GM06990 (cell line): ENCODE results near the gene ZXDB.
"Not testable (repeated sequence)": the region's sequence is repeated elsewhere in the genome, so short reads cannot be mapped to it uniquely, and the experiment has no call there.

Source experiments
- DNase-seq: peaks from one replicate; pipeline ENCODE4 v3.0.0-alpha.2; 2011; ENCODE audit not compliant: insufficient read length; ENCODE audit errors: extremely low read depth
- H3K27me3 ChIP-seq: replicated peaks from 2 replicates; pipeline ENCODE4 v1.6.0; 2011; ENCODE audit warnings: low read length; ENCODE audit not compliant: control insufficient read depth, insufficient read depth
- H3K36me3 ChIP-seq: 2 replicates; pipeline ENCODE4 v1.5.1; 2011; ENCODE audit warnings: low read length; ENCODE audit not compliant: control insufficient read depth, insufficient read depth
- H3K4me3 ChIP-seq: replicated peaks from 2 replicates; pipeline ENCODE4 v1.5.1; 2011; ENCODE audit warnings: low read depth, mild to moderate bottlenecking, control low read depth, low read length
- TF ChIP-seq, protein P1 (sequence below): IDR thresholded peaks from 2 replicates; pipeline ENCODE4 v1.5.1; 2011; ENCODE audit warnings: low read length, control low read depth, mild to moderate bottlenecking, inconsistent platforms; ENCODE audit not compliant: insufficient read depth, poor library complexity, severe bottlenecking

The ZXDB gene

DNA sequence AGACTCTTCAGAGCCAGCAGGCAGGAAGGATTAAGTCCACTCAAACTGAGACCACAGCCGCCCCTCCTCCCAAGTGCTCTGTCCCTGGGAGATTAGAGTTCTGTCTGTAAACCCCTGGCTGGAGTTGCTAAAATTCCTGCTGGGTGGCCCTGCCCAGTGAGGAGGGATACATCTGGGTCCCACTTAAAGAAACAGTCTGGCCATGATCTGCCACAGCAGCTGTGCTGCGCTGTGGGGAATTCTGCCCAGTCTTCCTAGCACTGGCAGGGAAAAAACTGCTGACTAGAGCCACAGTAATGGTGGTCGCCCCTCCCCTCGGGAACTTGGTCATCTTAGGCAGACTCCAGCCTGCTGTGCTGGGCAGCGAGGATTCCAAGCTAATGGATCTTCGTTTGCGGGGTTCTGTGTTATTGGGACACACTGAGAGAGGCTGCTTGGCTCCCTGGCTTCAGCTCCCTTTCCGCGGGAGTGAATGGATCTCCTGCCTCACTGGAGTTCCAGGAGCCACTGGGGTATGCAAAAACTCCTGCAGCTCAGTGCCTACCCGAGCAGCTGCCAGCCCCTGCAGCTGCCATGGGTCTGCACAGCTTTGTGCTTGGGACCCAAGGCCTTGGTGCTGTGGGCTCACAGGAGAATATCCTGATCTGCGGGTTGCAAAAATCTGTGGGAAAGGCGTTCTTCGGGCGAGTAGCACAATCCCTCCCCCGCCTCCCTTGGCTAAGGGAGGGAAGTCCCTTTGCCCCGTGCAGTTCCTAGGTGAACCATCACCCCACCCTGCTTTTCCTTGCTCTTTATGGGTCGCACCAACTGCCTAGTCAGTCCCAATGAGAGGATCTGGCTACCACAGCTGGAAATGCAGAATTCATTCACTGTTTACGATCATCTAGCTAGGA, 15.7 kb downstream of the ZXDB start:
- no peaks in the 10 kb centered on the region for H3K36me3 ChIP-seq
- TF ChIP-seq, protein P1, sequence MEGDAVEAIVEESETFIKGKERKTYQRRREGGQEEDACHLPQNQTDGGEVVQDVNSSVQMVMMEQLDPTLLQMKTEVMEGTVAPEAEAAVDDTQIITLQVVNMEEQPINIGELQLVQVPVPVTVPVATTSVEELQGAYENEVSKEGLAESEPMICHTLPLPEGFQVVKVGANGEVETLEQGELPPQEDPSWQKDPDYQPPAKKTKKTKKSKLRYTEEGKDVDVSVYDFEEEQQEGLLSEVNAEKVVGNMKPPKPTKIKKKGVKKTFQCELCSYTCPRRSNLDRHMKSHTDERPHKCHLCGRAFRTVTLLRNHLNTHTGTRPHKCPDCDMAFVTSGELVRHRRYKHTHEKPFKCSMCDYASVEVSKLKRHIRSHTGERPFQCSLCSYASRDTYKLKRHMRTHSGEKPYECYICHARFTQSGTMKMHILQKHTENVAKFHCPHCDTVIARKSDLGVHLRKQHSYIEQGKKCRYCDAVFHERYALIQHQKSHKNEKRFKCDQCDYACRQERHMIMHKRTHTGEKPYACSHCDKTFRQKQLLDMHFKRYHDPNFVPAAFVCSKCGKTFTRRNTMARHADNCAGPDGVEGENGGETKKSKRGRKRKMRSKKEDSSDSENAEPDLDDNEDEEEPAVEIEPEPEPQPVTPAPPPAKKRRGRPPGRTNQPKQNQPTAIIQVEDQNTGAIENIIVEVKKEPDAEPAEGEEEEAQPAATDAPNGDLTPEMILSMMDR = no peak
- H3K27me3 ChIP-seq = no peaks in the 10 kb centered on the region
- DNase-seq = no peak
- H3K4me3 ChIP-seq = no peak overlapping the region

DNA sequence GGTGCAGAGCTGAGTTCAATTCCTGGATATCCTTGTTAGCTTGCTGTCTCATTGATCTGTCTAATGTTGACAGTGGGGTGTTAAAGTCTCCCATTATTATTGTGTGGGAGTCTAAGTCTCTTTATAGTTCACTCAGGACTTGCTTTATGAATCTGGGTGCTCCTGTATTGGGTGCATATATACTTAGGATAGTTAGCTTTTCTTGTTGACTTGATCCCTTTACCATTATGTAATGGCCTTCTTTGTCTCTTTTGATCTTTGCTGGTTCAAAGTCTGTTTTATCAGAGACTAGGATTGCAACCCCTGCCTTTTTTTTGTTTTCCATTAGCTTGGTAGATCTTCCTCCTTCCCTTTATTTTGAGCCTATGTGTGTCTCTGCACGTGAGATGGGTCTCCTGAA, 21.5 kb downstream of the ZXDB start:
- DNase-seq, H3K27me3 ChIP-seq, H3K36me3 ChIP-seq, H3K4me3 ChIP-seq: not testable (repeated sequence)

DNA sequence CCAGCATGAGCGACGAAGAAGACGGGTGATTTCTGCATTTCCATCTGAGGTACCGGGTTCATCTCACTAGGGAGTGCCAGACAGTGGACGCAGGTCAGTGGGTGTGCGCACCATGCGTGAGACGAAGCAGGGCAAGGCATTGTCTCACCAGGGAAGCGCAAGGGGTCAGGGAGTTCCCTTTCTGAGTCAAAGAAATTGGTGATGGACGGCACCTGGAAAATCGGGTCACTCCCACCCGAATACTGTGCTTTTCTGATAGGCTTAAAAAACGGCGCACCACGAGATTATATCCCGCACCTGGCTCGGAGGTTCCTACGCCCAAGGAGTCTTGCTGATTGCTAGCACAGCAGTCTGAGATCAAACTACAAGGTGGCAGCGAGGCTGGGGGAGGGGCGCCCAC, 37.6 kb downstream of the ZXDB start:
- not testable (repeated sequence) for DNase-seq, H3K36me3 ChIP-seq, H3K27me3 ChIP-seq, H3K4me3 ChIP-seq

DNA sequence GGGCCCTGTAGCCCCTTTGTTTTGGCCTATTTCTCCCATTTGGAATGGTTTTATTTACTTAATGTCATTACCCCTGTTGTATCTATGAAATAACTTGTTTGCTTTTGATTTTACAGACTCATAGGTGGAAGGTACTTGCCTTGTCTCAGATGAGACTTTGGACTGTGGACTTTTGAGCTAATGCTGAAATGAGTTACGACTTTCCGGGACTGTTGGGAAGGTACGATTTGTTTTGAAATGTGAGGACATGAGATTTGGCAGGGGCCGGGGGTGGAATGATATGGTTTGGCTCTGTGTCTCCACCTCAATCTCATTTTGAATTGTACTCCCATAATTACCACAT, 48.8 kb downstream of the ZXDB start:
- TF ChIP-seq, protein P1 = no peak
- Histone ChIP-seq H3K36me3 (no peaks in the 10 kb centered on the region), H3K27me3 (no peaks in the 10 kb centered on the region), H3K4me3 (no peak overlapping the region)
- no peak for DNase-seq

DNA sequence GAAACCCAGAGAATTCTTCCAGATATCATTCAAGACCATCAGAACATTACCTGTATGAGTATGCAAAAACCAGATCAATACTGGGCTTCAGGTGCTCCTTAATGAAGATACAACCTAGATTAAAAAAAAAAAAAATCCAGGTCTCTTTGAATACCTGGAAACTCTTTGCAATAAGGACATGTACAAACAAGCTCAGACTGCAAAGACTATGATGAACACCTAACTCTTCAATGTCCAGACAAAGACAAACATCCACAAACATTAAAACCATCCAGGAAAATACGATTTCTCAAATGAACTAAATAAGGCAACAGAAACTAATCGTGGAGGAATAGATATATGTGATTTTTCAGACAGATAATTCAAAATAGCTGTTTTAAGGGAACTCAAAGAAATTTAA, 49.5 kb downstream of the ZXDB start:
- Histone ChIP-seq H3K36me3 (no peaks in the 10 kb centered on the region), H3K4me3 (no peak overlapping the region), H3K27me3 (no peaks in the 10 kb centered on the region)
- no peak for DNase-seq
- TF ChIP-seq, protein P1 = no peak

DNA sequence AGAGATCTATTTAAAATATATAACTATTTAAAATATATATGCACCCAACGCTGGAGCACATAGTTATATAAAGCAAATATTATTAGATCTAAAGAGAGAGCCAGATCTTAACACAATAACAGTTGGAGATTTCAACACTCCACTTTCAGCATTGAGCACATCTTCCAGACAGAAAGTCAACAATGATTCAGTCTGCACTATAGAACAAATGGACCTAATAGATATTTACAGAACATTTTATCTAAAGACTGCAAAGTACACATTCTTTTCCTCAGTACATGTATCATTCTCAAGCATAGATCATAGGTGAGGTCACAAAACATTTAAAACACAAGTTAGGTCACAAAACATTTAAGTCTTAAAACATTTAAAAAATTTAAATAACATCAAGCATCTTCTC, 51.9 kb downstream of the ZXDB start:
- no peaks in the 10 kb centered on the region for H3K27me3 ChIP-seq
- no peak for DNase-seq
- no peak overlapping the region for H3K4me3 ChIP-seq
- no peaks in the 10 kb centered on the region for H3K36me3 ChIP-seq
- TF ChIP-seq, protein P1 = no peak

DNA sequence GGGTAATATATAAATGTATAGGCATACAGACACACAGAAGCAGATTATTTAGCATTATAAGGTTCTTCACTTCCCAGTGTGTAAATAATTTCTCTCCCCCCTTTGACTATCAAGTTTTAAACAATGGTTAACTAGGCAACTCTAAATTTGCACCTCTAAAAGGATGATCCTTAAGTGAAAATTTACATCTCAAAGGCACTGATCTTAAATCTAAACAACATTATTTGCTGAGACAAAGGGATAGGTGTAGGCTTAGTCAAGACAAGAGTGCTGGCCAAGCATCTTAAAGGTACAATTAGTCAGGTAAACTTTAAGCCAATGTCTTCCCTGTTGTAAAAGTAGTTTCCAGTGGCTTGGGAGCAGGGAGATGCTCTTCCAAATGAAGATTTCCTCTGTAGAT, 55.2 kb downstream of the ZXDB start:
- DNase-seq = no peak
- no peaks in the 10 kb centered on the region for H3K27me3 ChIP-seq
- no peak overlapping the region for H3K4me3 ChIP-seq
- H3K36me3 ChIP-seq = no peaks in the 10 kb centered on the region
- TF ChIP-seq, protein P1 = no peak
